Activated B cell treated with CpG ODN at 0.5 μM for 24 hours (primary cell): Measurements from ENCODE around the gene GLT8D1. TPM values are rescaled to one million over a fixed set of nuclear protein-coding genes. Genes with fewer than 3 reads are reported as not detected.
A peak's percentile ranks its signal among the peaks of the same experiment; 100 is the strongest.

Experiments used
- ATAC-seq: fragments of 200-7000 bp; cut with Tn5 transposase; one replicate; pipeline ENCODE4 v1.10.0; 2021; ENCODE audit warnings: low read depth, mild to moderate bottlenecking, moderate library complexity
- CTCF ChIA-PET: fragments of 350-600 bp; sonication (Branson Sonifier 250); formaldehyde crosslinking; loops from one replicate; lab custom pipeline; 2021; ENCODE audit warnings: antibody characterized with exemption; lab: Charles Lee
- POLR2A ChIA-PET: fragments of 350-600 bp; sonication (Branson Sonifier 250); formaldehyde crosslinking; loops from one replicate; lab custom pipeline; 2021; ENCODE audit warnings: antibody characterized with exemption; lab: Charles Lee
- DNase-seq: peaks from one replicate; pipeline ENCODE4 v3.0.0; 2022
- H3K27ac Mint-ChIP-seq: one replicate; pipeline ENCODE4 v1.8.0; 2020; ENCODE audit warnings: mixed read lengths
- H3K27me3 Mint-ChIP-seq: one replicate; pipeline ENCODE4 v1.8.0; 2021; ENCODE audit warnings: mixed read lengths
- H3K36me3 Mint-ChIP-seq: one replicate; pipeline ENCODE4 v1.8.0; 2021; ENCODE audit warnings: low read depth, mixed read lengths
- H3K4me1 Mint-ChIP-seq: one replicate; pipeline ENCODE4 v1.8.0; 2021; ENCODE audit warnings: mixed read lengths
- H3K4me3 Mint-ChIP-seq: one replicate; pipeline ENCODE4 v1.8.0; 2020; ENCODE audit warnings: mild to moderate bottlenecking, mixed read lengths
- H3K9me3 Mint-ChIP-seq: one replicate; pipeline ENCODE4 v1.8.0; 2020; ENCODE audit warnings: mixed read lengths
- intact Hi-C: fragments of 100-400 bp; cut with micrococcal nuclease; formaldehyde crosslinking; loops from one replicate; pipeline ENCODE4 v1.15.1; 2024
- total RNA-seq: library from RNA; stranded (reverse); gene quantifications from 2 replicates; pipeline ENCODE4 v1.2.3, GENCODE V29; 2022
- TF ChIP-seq, protein P1 (sequence below): fragments of 200-600 bp; IDR thresholded peaks from one replicate; pipeline ENCODE4 v1.8.0; 2022; ENCODE audit warnings: antibody characterized with exemption, mild to moderate bottlenecking

The GLT8D1 gene
- total RNA-seq, 1 donor from 2014 or later: 22.2 TPM

GRCh38 chr3:52683611-52684010, 22.0 kb downstream of the GLT8D1 start:
- ChIA-PET POLR2A (no interaction called here), CTCF (no interaction called here)
- H3K4me3 Mint-ChIP-seq: no peak overlapping the region
- H3K4me1 Mint-ChIP-seq: peaks cover 56% of the 10 kb centered on the region
- TF ChIP-seq, protein P1, sequence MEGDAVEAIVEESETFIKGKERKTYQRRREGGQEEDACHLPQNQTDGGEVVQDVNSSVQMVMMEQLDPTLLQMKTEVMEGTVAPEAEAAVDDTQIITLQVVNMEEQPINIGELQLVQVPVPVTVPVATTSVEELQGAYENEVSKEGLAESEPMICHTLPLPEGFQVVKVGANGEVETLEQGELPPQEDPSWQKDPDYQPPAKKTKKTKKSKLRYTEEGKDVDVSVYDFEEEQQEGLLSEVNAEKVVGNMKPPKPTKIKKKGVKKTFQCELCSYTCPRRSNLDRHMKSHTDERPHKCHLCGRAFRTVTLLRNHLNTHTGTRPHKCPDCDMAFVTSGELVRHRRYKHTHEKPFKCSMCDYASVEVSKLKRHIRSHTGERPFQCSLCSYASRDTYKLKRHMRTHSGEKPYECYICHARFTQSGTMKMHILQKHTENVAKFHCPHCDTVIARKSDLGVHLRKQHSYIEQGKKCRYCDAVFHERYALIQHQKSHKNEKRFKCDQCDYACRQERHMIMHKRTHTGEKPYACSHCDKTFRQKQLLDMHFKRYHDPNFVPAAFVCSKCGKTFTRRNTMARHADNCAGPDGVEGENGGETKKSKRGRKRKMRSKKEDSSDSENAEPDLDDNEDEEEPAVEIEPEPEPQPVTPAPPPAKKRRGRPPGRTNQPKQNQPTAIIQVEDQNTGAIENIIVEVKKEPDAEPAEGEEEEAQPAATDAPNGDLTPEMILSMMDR: no peak
- intact Hi-C loops: no loop called here
- ATAC-seq (no peak), DNase-seq (no peak)
- H3K9me3 Mint-ChIP-seq: no peaks in the 10 kb centered on the region
- H3K36me3 Mint-ChIP-seq: peaks cover 64% of the 10 kb centered on the region
- H3K27ac Mint-ChIP-seq: no peak overlapping the region
- H3K27me3 Mint-ChIP-seq: no peaks in the 10 kb centered on the region

GRCh38 chr3:52682016-52682415, 23.6 kb downstream of the GLT8D1 start:
- ATAC-seq: no peak
- H3K36me3 Mint-ChIP-seq: peaks cover 59% of the 10 kb centered on the region

GRCh38 chr3:52681596-52681995, 24.0 kb downstream of the GLT8D1 start:
- Mint-ChIP-seq H3K9me3 (no peaks in the 10 kb centered on the region), H3K27ac (peak overlapping the region; percentile 43), H3K36me3 (peaks cover 60% of the 10 kb centered on the region), H3K27me3 (no peaks in the 10 kb centered on the region), H3K4me1 (peaks cover 42% of the 10 kb centered on the region), H3K4me3 (peak overlapping the region; percentile 22)
- ATAC-seq: no peak
- ChIA-PET POLR2A (interaction anchor here (0.7 kb wide), 1 partner anchor 334 kb away, joined by 5 read pairs; no protein-coding TSS in a partner anchor), CTCF (no interaction called here)
- TF ChIP-seq, protein P1: no peak
- DNase-seq: no peak
- intact Hi-C loops: no loop called here

More at GRCh38 chr3:52682016-52682415, 23.6 kb downstream of the GLT8D1 start:
- TF ChIP-seq, protein P1: no peak
- ChIA-PET POLR2A (interaction anchor here (0.7 kb wide), 1 partner anchor 334 kb away, joined by 5 read pairs; no protein-coding TSS in a partner anchor), CTCF (no interaction called here)
- Mint-ChIP-seq H3K27ac (peak overlapping the region; percentile 43), H3K9me3 (no peaks in the 10 kb centered on the region), H3K27me3 (no peaks in the 10 kb centered on the region), H3K4me1 (peaks cover 46% of the 10 kb centered on the region), H3K4me3 (no peak overlapping the region)
- no peak for DNase-seq
- intact Hi-C loops: no loop called here

GRCh38 chr3:52679811-52680210, 25.8 kb downstream of the GLT8D1 start:
- no peak overlapping the region for H3K4me3 Mint-ChIP-seq
- POLR2A ChIA-PET: no interaction called here
- no peak overlapping the region for H3K27ac Mint-ChIP-seq
- no peak for DNase-seq
- peaks cover 28% of the 10 kb centered on the region for H3K4me1 Mint-ChIP-seq
- peaks cover 64% of the 10 kb centered on the region for H3K36me3 Mint-ChIP-seq
- TF ChIP-seq, protein P1: no peak
- no peaks in the 10 kb centered on the region for H3K27me3 Mint-ChIP-seq
- intact Hi-C loops: no loop called here
- no peak for ATAC-seq
- CTCF ChIA-PET: no interaction called here
- no peaks in the 10 kb centered on the region for H3K9me3 Mint-ChIP-seq

DNA sequence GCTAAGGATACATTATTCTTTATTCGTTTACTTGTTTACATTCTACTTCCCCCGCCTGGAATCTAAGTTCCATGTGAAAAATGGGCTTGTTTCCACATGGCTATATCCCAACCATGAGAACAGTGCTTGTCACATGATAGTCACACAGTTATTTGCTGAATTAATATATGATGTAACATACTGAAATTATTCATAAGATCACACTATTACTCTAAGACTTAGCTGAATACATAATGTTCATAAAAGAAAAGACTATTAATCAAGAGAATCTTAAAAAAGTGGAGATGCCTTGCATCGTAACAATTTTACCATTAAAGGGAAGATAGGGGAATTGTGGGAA, 26.4 kb downstream of the GLT8D1 start:
- no peak overlapping the region for H3K4me3 Mint-ChIP-seq
- H3K27me3 Mint-ChIP-seq: no peaks in the 10 kb centered on the region
- no peaks in the 10 kb centered on the region for H3K9me3 Mint-ChIP-seq
- no peak for ATAC-seq
- CTCF ChIA-PET: no interaction called here
- peaks cover 65% of the 10 kb centered on the region for H3K36me3 Mint-ChIP-seq
- H3K4me1 Mint-ChIP-seq: peaks cover 21% of the 10 kb centered on the region
- TF ChIP-seq, protein P1: no peak
- DNase-seq: no peak
- POLR2A ChIA-PET: no interaction called here
- intact Hi-C loops: no loop called here
- no peak overlapping the region for H3K27ac Mint-ChIP-seq
